ENCODE data around the gene DCAF15.

The DCAF15 gene

GRCh38 chr19:13923194-13923987 is 28.9 kb upstream of the DCAF15 start:
- Mint-ChIP-seq H3K9me3 (no peaks in the 10 kb centered on the region), H3K27ac (no peak overlapping the region), H3K4me3 (no peak overlapping the region), H3K4me1 (no peaks in the 10 kb centered on the region), H3K36me3 (peaks cover 72% of the 10 kb centered on the region)
- ATAC-seq (no peak), DNase-seq (ENCODE audit: low spot score in 2 of 2) (no peak)

DNA sequence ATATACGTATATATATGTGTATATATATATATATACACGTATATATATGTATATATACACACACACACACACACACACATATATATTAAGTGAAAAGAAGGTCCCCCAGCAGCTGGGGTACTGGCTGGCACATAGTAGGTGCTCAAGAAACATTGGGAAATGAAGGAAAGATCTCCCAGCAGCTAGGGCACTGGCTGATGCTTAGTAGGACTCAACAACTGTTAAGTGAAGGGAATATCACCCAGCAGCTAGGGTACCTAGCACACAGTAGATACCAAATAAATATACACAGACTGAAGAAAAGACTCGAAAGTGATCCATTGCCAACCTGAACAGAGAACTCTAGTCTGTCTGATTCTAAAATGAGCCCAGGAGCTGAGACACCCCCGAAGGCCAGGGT is 26.3 kb upstream of the DCAF15 start:
- Mint-ChIP-seq H3K4me1 (no peaks in the 10 kb centered on the region), H3K9me3 (no peaks in the 10 kb centered on the region), H3K36me3 (peaks cover 63% of the 10 kb centered on the region), H3K27ac (no peak overlapping the region), H3K4me3 (no peak overlapping the region)
- DNase-seq (ENCODE audit: low spot score in 2 of 2), result no peak
- ATAC-seq, result no peak

- peak overlapping the region; percentile 48 for H3K27ac Mint-ChIP-seq
- peaks cover 56% of the 10 kb centered on the region for H3K36me3 Mint-ChIP-seq
- no peaks in the 10 kb centered on the region for H3K9me3 Mint-ChIP-seq
Measured at GRCh38 chr19:13926715-13927114, 25.6 kb upstream of the DCAF15 start.

DNA sequence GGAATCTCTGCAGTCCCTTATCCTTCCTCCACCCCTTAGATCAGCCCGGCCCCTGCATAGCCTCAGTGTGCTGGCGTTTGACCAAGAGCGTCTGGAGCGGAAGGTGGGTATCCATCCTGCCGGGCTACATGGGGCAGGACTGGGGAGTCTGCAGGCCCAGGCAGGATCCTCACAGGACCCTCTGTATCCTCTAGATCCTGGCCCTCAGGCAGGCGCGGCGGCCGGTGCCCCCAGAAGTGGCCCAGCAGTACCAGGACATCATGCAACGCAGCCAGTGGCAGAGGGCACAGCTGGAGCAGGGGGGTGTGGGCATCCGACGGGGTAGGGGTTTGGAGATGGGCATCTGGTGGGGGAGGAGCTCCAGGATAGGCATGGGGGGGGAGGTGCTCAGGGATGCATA is 23.0 kb upstream of the DCAF15 start:
- ATAC-seq, result no peak
- peaks cover 35% of the 10 kb centered on the region for H3K36me3 Mint-ChIP-seq

More at GRCh38 chr19:13926715-13927114, 25.6 kb upstream of the DCAF15 start:
- no peak for ATAC-seq
- DNase-seq (ENCODE audit: low spot score in 2 of 2), result no peak
- H3K4me3 Mint-ChIP-seq, result no peak overlapping the region
- no peaks in the 10 kb centered on the region for H3K4me1 Mint-ChIP-seq

DNA sequence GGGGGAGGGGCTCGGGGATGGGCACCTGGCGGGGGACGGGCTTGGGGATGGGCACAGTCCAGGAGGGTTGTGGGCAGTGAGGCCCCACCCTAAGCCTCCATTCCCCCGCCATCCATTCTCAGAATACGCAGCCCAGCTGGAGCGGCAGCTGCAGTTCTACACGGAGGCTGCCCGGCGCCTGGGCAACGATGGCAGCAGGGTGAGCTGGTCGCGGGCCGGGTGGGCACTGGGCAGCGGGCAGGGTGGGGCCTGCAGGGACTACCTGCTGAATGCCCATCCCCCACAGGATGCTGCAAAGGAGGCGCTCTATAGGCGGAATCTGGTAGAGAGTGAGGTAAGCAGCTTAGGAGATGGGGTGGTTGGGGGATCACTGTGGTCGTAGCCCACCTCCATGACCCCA is 22.4 kb upstream of the DCAF15 start:
- ATAC-seq (no peak), DNase-seq (ENCODE audit: low spot score in 2 of 2) (no peak)
- Mint-ChIP-seq H3K36me3 (peaks cover 29% of the 10 kb centered on the region), H3K27ac (no peak overlapping the region), H3K9me3 (no peaks in the 10 kb centered on the region), H3K4me3 (no peak overlapping the region), H3K4me1 (peaks cover 17% of the 10 kb centered on the region)

More for the DNA sequence above, 23.0 kb upstream of the DCAF15 start:
- H3K9me3 Mint-ChIP-seq, result no peaks in the 10 kb centered on the region
- DNase-seq (ENCODE audit: low spot score in 2 of 2), result no peak
- H3K4me3 Mint-ChIP-seq, result no peak overlapping the region
- H3K27ac Mint-ChIP-seq, result no peak overlapping the region
- peaks cover 11% of the 10 kb centered on the region for H3K4me1 Mint-ChIP-seq

GRCh38 chr19:13930402-13930801 is 21.9 kb upstream of the DCAF15 start:
- H3K4me1 Mint-ChIP-seq, result peaks cover 19% of the 10 kb centered on the region
- H3K9me3 Mint-ChIP-seq, result no peaks in the 10 kb centered on the region
- ATAC-seq, result no peak

GRCh38 chr19:13931391-13932148 is 20.7 kb upstream of the DCAF15 start:
- no peak for DNase-seq (ENCODE audit: low spot score in 2 of 2)
- no peak overlapping the region for H3K4me3 Mint-ChIP-seq
- ATAC-seq, result no peak
- no peaks in the 10 kb centered on the region for H3K9me3 Mint-ChIP-seq
- peaks cover 21% of the 10 kb centered on the region for H3K36me3 Mint-ChIP-seq
- H3K4me1 Mint-ChIP-seq, result peaks cover 19% of the 10 kb centered on the region
- H3K27ac Mint-ChIP-seq, result no peak overlapping the region

More at GRCh38 chr19:13930402-13930801, 21.9 kb upstream of the DCAF15 start:
- Mint-ChIP-seq H3K4me3 (no peak overlapping the region), H3K27ac (no peak overlapping the region), H3K36me3 (peaks cover 25% of the 10 kb centered on the region)
- DNase-seq (ENCODE audit: low spot score in 2 of 2), result no peak

DNA sequence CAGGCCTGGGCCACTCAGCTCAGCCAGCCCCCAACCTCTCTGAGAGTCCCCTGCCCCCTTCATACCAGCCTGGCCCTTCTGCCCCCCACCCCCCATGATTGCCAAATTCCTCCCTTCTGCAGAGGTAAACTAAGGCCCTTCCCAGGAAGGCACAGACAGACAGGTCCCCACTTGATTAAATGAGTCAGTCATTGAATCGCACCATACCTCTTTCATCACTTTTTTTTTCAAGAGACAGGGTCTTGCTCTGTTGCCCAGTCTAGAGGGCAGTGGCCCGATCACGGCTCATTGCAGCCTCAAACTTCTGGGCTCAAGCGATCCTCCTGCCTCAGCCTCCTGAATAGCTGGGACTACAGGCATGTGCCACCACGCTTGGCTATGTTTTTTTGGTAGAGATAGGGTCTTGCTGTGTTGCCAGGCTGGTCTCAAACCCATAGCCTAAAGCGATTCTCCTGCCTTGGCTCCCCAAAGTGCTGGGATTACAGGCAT is 20.1 kb upstream of the DCAF15 start:
- DNase-seq (ENCODE audit: low spot score in 2 of 2), result no peak
- H3K36me3 Mint-ChIP-seq, result peaks cover 18% of the 10 kb centered on the region
- no peak for ATAC-seq
- H3K9me3 Mint-ChIP-seq, result no peaks in the 10 kb centered on the region
- H3K27ac Mint-ChIP-seq, result no peak overlapping the region
- peaks cover 20% of the 10 kb centered on the region for H3K4me1 Mint-ChIP-seq
- no peak overlapping the region for H3K4me3 Mint-ChIP-seq

- no peak for DNase-seq (ENCODE audit: low spot score in 2 of 2)
- Mint-ChIP-seq H3K36me3 (peaks cover 13% of the 10 kb centered on the region), H3K27ac (no peak overlapping the region), H3K9me3 (no peaks in the 10 kb centered on the region), H3K4me1 (peaks cover 25% of the 10 kb centered on the region), H3K4me3 (no peak overlapping the region)
- ATAC-seq, result no peak
Measured at GRCh38 chr19:13932911-13933393, 19.4 kb upstream of the DCAF15 start.

DNA sequence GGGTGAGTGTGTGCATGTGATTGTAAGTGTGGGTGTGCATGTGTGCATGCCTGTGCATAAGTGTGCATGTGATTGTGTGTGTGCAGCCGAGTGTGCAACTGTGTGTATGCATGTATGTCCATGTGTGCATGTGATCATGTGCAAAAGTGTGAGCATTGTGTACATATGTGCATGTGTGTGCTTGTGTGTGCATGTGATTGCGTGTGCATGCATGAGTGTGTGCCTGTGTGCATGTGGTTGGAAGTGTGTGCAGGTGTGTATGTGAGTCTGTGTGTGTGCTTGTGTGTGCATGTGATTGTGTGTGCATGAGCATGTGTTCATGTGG is 17.6 kb upstream of the DCAF15 start:
- DNase-seq (ENCODE audit: low spot score in 2 of 2) (no peak), ATAC-seq (no peak)
- Mint-ChIP-seq H3K36me3 (no peaks in the 10 kb centered on the region), H3K9me3 (no peaks in the 10 kb centered on the region), H3K4me1 (peaks cover 25% of the 10 kb centered on the region), H3K27ac (no peak overlapping the region), H3K4me3 (no peak overlapping the region)

DNA sequence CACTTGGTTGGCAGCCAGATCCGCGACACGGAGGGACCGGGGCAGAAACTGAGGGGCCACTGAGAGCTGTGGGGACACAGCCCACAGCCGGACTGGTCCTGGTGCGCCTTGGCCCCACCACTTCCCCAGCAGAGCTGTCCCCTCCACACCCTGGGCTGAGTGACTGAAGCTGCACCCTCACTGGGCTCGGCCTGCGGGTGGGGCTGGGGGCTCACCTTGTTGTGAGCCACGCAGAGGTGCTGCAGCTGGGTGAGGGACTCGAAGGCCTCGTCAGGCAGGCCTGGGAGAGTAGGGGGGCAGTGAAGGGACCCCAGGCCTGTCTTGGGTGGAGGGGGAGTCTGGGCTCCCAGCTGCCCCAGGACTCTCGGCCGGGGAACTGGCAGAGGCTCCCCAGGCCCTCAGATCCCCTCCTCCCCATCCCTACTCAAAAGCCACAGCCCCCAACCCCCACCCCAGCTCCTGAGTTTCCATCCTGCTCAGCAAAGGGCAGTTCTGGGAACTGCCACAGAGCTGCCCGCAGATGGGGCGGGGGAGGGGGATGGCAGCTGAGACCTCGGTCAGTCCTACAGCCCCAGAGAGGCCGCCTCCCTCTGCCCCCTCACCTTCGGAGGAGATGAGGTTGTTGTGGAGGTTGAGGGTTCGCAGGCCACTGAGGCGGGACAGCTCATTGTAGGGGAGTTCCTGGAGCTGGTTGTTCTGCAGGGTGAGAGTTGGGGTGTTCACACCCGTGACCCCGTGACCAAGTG is 16.4 kb upstream of the DCAF15 start:
- no peak overlapping the region for H3K4me3 Mint-ChIP-seq

GRCh38 chr19:13937479-13938300 is 14.6 kb upstream of the DCAF15 start:
- ATAC-seq, result no peak
- no peak overlapping the region for H3K4me3 Mint-ChIP-seq
- H3K27ac Mint-ChIP-seq, result peak overlapping the region; percentile 16
- H3K4me1 Mint-ChIP-seq, result peaks cover 25% of the 10 kb centered on the region
- no peaks in the 10 kb centered on the region for H3K9me3 Mint-ChIP-seq
- no peak for DNase-seq (ENCODE audit: low spot score in 2 of 2)
- no peaks in the 10 kb centered on the region for H3K36me3 Mint-ChIP-seq

More for the DNA sequence above, 16.4 kb upstream of the DCAF15 start:
- H3K27ac Mint-ChIP-seq, result no peak overlapping the region
- no peaks in the 10 kb centered on the region for H3K36me3 Mint-ChIP-seq
- no peaks in the 10 kb centered on the region for H3K9me3 Mint-ChIP-seq
- ATAC-seq (no peak), DNase-seq (ENCODE audit: low spot score in 2 of 2) (no peak)
- H3K4me1 Mint-ChIP-seq, result peaks cover 25% of the 10 kb centered on the region

DNA sequence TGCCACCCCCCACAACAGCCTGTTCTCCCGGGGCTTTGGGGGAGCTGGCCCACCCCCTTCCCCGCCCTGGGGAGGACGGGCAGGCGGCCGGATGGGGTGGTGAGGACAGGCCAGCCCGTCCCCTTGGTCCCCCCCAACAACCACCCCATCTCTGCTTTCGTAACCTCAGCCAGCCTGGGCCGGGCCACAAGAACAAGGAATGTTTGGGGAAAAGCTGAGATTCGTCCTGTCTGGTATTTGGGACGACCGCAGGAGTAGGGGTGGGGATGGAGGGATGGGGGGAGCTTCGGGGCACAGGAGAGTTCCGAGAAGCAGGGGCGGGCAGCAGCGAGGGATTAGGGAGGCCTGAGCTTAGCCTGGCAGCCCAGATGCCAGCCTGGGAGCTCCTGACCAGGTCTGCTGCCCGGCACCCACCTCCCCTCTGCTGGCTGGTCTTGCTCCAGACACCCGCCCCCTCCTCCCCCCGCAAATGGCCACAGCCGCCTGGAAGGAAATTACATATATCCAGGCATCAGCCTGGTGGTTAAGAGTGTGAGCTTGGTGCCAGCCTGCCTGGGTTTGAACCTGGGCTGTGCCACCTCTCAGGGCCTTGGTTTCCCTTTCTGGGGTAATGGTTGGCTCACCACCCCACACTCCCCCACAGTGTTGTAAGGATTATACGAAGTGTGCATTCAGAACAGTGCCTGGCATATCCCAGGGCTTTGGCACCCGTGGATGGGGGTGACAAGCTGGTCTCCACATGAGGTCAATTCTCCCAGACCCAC is 13.8 kb upstream of the DCAF15 start, which contains the start of gene PODNL1:
PODNL1 (minus strand) TSS at position 117 of the 764 bp plus-strand sequence. CDS start 236 bp downstream, outside the sequence.
- Mint-ChIP-seq H3K27ac (peak within 1 kb of the TSS; percentile 16), H3K4me3 (no peak within 1 kb of the TSS), H3K4me1 (peaks cover 22% of the 10 kb centered on the region), H3K36me3 (no peaks in the 10 kb centered on the region), H3K9me3 (no peaks in the 10 kb centered on the region)
- no peak for DNase-seq (ENCODE audit: low spot score in 2 of 2)
- ATAC-seq, result no peak

Data from stimulated activated effector memory CD8-positive, alpha-beta T cell treated with anti-CD3 and anti-CD28 coated beads, Interleukin-12 subunit alpha, Interleukin-12 subunit beta, amount 100 ng/mL, for 72 hours (primary cell).